Measurements from ENCODE around the gene NDUFB2. TPM values are rescaled to one million over a fixed set of nuclear protein-coding genes. Genes with fewer than 3 reads are reported as not detected.
A peak's percentile ranks its signal among the peaks of the same experiment; 100 is the strongest.

The NDUFB2 gene
- total RNA-seq, 1 donor from 2014 or later: 186 TPM

- Mint-ChIP-seq H3K4me1 (ENCODE audit: low read depth) (peaks cover 46% of the 10 kb centered on the region), H3K9me3 (ENCODE audit: low read depth) (no peaks in the 10 kb centered on the region), H3K36me3 (ENCODE audit: low read depth) (no peaks in the 10 kb centered on the region), H3K4me3 (ENCODE audit: unreplicated experiment) (no peak overlapping the region), H3K27me3 (ENCODE audit: low read depth) (no peaks in the 10 kb centered on the region), H3K27ac (ENCODE audit: unreplicated experiment) (no peak overlapping the region)
- peak; percentile 39 for DNase-seq (ENCODE audit: low spot score)
- TF ChIP-seq CTCF (IDR thresholded peaks at IDR 0.05): peak; percentile 96
Measured at GRCh38 chr7:140653319-140654108, 43.0 kb upstream of the NDUFB2 start.

- Mint-ChIP-seq H3K4me1 (ENCODE audit: low read depth) (peaks cover 46% of the 10 kb centered on the region), H3K27ac (ENCODE audit: unreplicated experiment) (no peak overlapping the region), H3K9me3 (ENCODE audit: low read depth) (no peaks in the 10 kb centered on the region), H3K4me3 (ENCODE audit: unreplicated experiment) (no peak overlapping the region), H3K36me3 (ENCODE audit: low read depth) (no peaks in the 10 kb centered on the region), H3K27me3 (ENCODE audit: low read depth) (no peaks in the 10 kb centered on the region)
- no peak for DNase-seq (ENCODE audit: low spot score)
- TF ChIP-seq CTCF (IDR thresholded peaks at IDR 0.05): no peak
Measured at GRCh38 chr7:140654109-140654387, 42.5 kb upstream of the NDUFB2 start.

- no peaks in the 10 kb centered on the region for H3K36me3 Mint-ChIP-seq (ENCODE audit: low read depth)
- no peak overlapping the region for H3K27ac Mint-ChIP-seq (ENCODE audit: unreplicated experiment)
- TF ChIP-seq CTCF (IDR thresholded peaks at IDR 0.05): no peak
- no peaks in the 10 kb centered on the region for H3K9me3 Mint-ChIP-seq (ENCODE audit: low read depth)
- DNase-seq (ENCODE audit: low spot score): no peak
- H3K4me3 Mint-ChIP-seq (ENCODE audit: unreplicated experiment): no peak overlapping the region
- H3K27me3 Mint-ChIP-seq (ENCODE audit: low read depth): no peaks in the 10 kb centered on the region
- H3K4me1 Mint-ChIP-seq (ENCODE audit: low read depth): peaks cover 41% of the 10 kb centered on the region
Measured at GRCh38 chr7:140654661-140655060, 41.8 kb upstream of the NDUFB2 start.

GRCh38 chr7:140655511-140656408, 40.7 kb upstream of the NDUFB2 start:
- Mint-ChIP-seq H3K9me3 (ENCODE audit: low read depth) (no peaks in the 10 kb centered on the region), H3K27me3 (ENCODE audit: low read depth) (no peaks in the 10 kb centered on the region), H3K27ac (ENCODE audit: unreplicated experiment) (no peak overlapping the region), H3K36me3 (ENCODE audit: low read depth) (no peaks in the 10 kb centered on the region), H3K4me3 (ENCODE audit: unreplicated experiment) (no peak overlapping the region), H3K4me1 (ENCODE audit: low read depth) (peaks cover 32% of the 10 kb centered on the region)
- TF ChIP-seq CTCF (IDR thresholded peaks at IDR 0.05): no peak
- DNase-seq (ENCODE audit: low spot score): peak; percentile 35
